GM21786 (cell line): ENCODE results near the gene HLA-DQB1.
"Not testable (repeated sequence)": the region's sequence is repeated elsewhere in the genome, so short reads cannot be mapped to it uniquely, and the experiment has no call there.

Experiments
- ATAC-seq: cut with Tn5 transposase; IDR thresholded peaks from one replicate; pipeline ENCODE4 v1.9.1; 2021; ENCODE audit not compliant: unreplicated experiment

HLA-DQB1 gene

DNA sequence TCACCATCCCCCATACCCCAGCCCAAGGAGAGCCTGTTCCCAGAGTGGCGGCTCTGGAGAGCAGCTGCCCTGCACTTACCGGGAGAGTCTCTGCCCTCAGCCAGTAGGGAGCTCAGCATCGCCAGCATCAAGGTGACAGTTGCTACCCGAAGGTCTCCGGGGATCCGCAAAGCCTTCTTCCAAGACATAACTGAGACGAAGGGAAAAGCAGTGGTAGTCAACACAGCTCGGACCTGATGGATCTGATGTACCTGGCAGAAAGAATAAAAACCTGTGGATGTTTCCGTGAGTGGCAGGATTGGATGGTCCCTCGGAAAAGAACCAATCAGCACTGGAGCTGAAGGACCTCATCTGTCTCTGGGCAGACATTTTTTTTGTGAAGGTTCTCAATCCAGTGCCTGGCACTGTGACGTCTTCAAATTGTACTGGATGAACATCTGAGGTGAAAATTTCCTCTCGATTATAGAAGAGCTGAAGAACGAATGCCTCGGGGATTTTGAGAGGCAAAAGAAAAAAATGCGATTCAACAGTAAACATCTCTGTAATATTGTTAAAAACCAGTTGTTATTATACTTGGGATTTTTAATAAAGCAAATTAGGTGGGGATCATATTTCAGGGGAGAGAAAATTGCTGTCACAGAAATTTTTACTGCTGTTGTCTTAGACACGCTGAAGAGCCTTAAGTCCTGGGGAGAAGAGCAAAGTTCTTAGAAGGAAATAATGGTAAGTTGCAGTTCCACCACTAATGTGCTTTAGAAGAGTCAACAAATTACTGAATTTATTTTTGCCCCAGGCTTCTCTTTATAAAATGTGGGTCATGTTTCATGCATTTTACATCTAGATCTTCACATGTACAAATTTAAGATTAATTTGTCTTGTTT is at the start of gene HLA-DQB1:
Gene HLA-DQB1, minus strand, starts transcription at position 238 of the 881 bp plus-strand sequence. Its CDS starts 50 bp downstream, at position 188.
- ATAC-seq, result peak; percentile 50

GRCh38 chr6:32713241-32713640 is 46.8 kb upstream of the HLA-DQB1 start:
- ATAC-seq, result no peak

GRCh38 chr6:32709625-32710024 is 43.2 kb upstream of the HLA-DQB1 start:
- no peak for ATAC-seq

DNA sequence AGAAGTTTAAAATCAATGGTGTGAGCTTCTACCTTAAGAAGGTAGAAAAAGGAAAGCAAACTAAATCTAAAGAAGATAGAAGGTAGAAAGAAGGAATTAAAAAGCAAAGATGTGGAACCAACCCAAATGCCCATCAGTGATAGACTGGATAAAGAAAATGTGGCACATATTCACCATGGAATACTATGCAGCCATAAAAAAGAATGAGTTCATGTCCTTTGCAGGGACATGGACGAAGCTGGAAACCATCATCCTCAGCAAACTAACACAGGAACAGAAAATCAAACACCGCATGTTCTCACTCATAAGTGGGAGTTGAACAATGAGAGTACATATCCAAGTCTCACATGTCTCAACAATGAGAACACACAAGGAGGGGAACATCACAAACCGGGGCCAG is 38.7 kb upstream of the HLA-DQB1 start:
- not testable (repeated sequence) for ATAC-seq

DNA sequence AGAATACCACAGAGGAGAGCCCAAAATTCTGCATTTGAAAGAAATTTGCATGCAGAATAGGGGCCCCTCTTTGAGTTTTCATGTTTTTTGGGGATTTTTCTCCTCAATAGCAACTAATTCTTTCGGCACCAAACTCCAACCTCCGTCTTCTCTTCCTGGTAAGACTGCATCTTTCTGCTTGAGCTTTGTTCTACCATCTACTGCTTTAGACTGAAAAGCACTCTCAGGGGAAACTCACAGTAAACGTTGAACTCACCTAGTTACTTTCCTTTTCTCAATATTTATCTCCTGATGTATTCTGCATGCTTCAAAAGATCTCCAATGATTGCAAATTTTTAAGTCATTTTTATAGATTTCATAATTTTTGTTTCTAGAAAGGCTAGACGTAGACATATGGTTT is 36.9 kb upstream of the HLA-DQB1 start:
- no peak for ATAC-seq

GRCh38 chr6:32700391-32701040 is 34.1 kb upstream of the HLA-DQB1 start:
- no peak for ATAC-seq

DNA sequence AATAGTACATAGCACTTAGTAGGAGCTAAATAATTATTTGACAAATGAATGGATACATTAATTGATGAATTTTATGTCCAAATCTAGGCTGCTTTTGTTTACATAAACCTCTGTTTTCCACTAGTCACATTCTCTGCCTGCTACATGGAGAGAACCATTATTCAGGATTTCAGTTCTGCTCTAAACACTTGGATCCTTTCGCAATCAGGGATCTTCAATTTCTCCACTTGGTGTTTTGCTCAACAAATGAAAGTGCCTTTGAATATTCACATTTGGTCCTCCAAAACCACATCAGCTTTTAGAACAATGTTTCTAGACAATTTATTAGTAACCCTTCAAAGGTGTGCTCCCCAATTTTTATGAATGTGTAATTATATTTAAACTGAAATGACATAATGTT is 30.6 kb upstream of the HLA-DQB1 start:
- no peak for ATAC-seq

DNA sequence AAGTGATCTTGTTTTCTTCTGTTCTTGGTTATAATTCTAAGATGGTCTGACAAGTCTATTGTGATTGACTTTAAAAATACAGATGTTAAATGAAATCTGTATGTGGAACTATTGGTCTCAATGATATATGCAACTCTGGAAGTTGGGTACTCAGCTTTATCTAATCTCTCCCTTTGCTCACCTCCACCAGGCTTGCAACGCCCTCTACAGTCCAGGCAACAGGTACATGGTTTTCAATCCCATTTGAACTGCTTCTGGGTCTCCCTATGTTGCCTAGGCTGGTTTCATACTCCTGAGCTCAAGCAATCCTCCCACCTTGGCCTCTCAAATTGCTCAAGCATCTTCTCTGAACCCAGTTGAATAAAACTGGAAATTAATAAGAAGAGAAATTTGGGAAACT is 25.6 kb upstream of the HLA-DQB1 start:
- ATAC-seq, result no peak

GRCh38 chr6:32689531-32690501 is 23.4 kb upstream of the HLA-DQB1 start:
- no peak for ATAC-seq

DNA sequence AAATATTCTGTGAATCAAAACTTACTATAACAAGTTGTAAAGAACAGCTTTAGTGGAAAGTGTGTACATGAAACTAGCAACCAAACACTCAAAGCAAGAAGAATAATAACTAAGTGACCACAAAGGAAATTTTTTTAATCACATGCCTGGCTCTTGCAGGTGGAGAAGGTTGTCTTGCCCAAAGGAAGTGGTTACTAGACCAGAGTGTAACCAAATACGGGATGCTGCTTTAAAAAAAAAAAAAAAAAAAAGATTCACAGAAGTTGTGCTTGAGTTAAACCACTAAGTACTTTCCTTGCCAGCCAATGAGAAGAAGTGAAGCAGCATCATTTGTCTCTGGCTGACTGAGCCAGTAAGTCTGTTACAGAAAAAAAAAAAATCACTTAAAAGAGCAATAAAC is 19.1 kb upstream of the HLA-DQB1 start:
- ATAC-seq, result peak; percentile 70

- no peak for ATAC-seq
These were observed 17.8 kb upstream of the HLA-DQB1 start for GRCh38 chr6:32684246-32684645.

DNA sequence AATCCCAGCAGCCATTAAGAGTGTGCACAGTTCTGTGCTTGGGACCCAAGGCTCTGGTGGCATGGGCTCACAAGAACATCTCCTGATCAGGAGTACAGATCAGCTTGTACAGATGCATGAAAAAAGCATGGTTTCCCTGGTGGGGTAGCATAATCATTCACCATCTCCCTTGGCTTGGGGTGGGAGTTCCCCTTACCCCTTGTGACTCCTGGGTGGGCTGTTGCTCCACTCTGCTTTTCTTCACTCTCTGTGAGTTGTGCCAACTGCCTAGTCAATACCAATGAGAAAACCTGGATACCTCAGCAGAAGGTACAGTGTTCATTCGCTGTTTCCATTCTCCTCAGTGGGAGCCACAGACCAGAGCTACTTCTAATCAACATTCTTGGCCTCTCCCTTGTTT is 13.6 kb upstream of the HLA-DQB1 start:
- no peak for ATAC-seq

- no peak for ATAC-seq
These were observed 13.0 kb upstream of the HLA-DQB1 start for GRCh38 chr6:32679492-32679891.

DNA sequence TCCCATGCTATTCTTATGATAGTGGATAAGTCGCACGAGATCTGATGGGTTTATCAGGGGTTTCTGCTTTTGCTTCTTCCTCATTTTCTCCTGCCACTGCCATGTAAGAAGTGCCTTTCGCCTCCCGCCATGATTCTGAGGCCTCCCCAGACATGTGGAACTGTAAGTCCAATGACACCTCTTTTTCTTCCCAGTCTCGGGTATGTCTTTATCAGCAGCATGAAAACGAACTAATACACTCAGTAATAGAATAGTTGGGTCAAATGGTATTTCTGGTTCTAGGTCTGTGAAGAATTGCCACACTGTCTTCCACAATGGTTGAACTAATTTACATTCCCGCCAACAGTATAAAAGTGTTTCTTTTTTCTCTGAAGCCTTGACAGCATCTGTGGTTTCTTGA is 7.7 kb upstream of the HLA-DQB1 start:
- not testable (repeated sequence) for ATAC-seq

DNA sequence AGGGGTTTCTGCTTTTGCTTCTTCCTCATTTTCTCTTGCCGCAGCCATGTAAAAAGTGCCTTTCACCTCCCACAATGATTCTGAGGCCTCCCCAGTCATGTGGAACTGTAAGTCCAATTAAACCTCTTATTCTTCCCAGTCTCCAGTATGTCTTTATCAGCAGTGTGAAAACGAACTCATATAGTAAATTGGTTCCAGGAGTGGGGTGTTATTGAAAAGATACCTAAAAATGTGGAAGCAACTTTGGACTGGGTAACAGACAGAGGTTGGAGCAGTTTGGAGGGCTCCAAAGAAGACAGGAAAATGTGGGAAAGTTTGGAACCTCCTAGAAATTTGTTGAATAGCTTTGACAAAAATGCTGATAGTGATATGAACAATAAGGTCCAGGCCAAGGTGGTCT is 5.5 kb upstream of the HLA-DQB1 start:
- ATAC-seq, result not testable (repeated sequence)

DNA sequence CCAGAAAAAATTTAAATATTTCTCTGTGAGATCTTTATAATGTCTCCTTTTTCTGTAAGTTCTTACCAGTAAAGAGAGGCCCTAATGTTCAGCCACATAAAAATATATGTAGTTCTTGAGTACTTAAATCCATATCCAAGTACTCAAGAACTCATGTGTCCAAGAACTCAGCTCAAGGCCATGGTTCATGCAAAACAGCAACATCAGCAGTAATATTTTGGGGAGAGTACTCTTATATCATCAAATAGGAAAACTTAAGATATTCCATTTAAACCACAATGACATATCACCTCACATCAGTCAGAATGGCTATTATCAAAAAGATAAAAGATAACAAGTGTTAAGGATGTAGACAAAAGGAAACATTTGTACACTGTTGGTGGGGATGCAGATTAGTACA is 3.4 kb upstream of the HLA-DQB1 start:
- ATAC-seq, result no peak

- ATAC-seq, result no peak
These were observed 2.8 kb upstream of the HLA-DQB1 start for GRCh38 chr6:32669240-32669639.

- ATAC-seq, result peak; percentile 64
These were observed 1.8 kb upstream of the HLA-DQB1 start for GRCh38 chr6:32668226-32668747.

DNA sequence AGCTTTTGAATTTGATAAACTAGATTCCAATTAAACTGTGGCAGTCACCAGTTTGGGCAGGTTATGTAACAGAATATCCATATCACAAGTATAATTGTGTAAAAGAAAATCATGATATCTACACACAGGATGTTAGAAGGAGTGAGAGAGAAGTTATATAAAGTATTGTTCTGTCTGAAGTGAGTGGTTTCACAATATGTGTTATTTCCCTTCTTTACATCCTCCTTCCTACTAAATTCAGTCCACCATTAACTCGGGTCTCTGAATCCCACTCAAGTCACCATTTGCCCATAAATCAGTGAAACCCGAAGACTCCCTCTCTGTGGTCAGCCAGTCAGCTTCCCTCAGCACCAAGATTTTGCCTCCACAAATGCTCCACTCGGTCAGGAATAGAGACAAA is 796 bp downstream of the HLA-DQB1 start:
- no peak for ATAC-seq

DNA sequence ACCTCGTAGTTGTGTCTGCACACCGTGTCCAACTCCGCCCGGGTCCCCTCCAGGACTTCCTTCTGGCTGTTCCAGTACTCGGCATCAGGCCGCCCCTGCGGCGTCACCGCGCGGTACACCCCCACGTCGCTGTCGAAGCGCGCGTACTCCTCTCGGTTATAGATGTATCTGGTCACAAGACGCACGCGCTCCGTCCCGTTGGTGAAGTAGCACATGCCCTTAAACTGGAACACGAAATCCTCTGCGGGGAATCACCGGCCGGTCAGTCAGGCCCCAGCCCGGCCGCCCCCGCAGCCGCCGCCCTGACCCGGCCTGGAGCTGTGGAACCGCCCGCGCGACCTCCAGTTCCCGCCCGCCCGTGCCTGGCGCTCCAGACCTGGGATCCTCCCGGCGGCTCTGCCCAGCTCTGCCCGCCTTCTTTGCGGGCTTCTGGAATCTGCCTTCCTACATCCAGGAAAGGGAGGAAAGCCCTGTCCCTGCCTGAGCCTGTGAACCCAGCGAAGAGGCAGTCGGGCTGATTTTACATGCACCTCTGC is 1.6 kb downstream of the HLA-DQB1 start:
- ATAC-seq, result peak; percentile 27

- no peak for ATAC-seq
These were observed 2.1 kb downstream of the HLA-DQB1 start for GRCh38 chr6:32664354-32664753.
